GM12878 (cell line): ENCODE data around the gene CCDC28B. TPM values are rescaled to one million over a fixed set of nuclear protein-coding genes. Genes with fewer than 3 reads are reported as not detected.

Experiments
- ATAC-seq: fragments of 200-7000 bp; cut with Tn5 transposase; 3 replicates; pipeline ENCODE4 v1.9.1; 2020; ENCODE audit warnings: mild to moderate bottlenecking, moderate library complexity
- BruUV-seq: library from RNA; stranded (reverse); fragments of 400-500 nt; replicated peaks from 2 replicates; lab custom pipeline; 2021; lab: Mats Ljungman, UMichigan
- CTCF ChIA-PET: fragments of 300-600 bp; sonication (Branson Sonifier 250); formaldehyde crosslinking; extraction: SDS; loops from one replicate; lab custom pipeline; 2021; ENCODE audit warnings: inconsistent platforms; lab: Yijun Ruan, JAX
- POLR2A ChIA-PET: fragments of 350-600 bp; formaldehyde crosslinking; extraction: SDS; loops from one replicate; lab custom pipeline; 2021; ENCODE audit warnings: inconsistent platforms; lab: Charles Lee
- RAD21 ChIA-PET: fragments of 300-600 bp; sonication (Branson Sonifier 250); formaldehyde crosslinking; loops from one replicate; lab custom pipeline; 2023; ENCODE audit warnings: antibody characterized with exemption; ENCODE audit not compliant: unreplicated experiment; lab: Charles Lee
- SMC1A ChIA-PET: fragments of 300-600 bp; sonication (Branson Sonifier 250); formaldehyde crosslinking; loops from one replicate; lab custom pipeline; 2023; ENCODE audit not compliant: unreplicated experiment, uncharacterized antibody; lab: Charles Lee
- DNase-seq: peaks from one replicate; pipeline ENCODE4 v3.0.0-alpha.2; 2011; ENCODE audit warnings: low read depth, low spot score
- FAIRE-seq: peaks from 3 replicates; lab custom pipeline; 2011; peaks lifted over from hg19 to GRCh38; lab: Jason Lieb, UNC
- H2AFZ ChIP-seq: 2 replicates; pipeline ENCODE4 v1.6.0; 2011; ENCODE audit warnings: low read depth, low read length, control low read depth; ENCODE audit not compliant: control insufficient read depth
- H3K27ac ChIP-seq: 2 replicates; pipeline ENCODE4 v1.5.1; 2011; ENCODE audit warnings: control low read depth; ENCODE audit not compliant: control insufficient read depth, insufficient read depth
- H3K27me3 ChIP-seq, 2 experiments: replicated peaks in 1 of 2; 2 replicates each; pipeline versions ENCODE4 v1.6.0 to v1.6.1; 2011; ENCODE audit warnings: low read length in 1 of 2; ENCODE audit not compliant: control insufficient read depth in 2 of 2, insufficient read depth in 2 of 2
- H3K36me3 ChIP-seq, 2 experiments: 2 replicates each; pipeline ENCODE4 v1.5.1; 2011; ENCODE audit warnings: low read length in 1 of 2; ENCODE audit not compliant: control insufficient read depth in 2 of 2, insufficient read depth in 2 of 2
- H3K4me1 ChIP-seq: 2 replicates; pipeline ENCODE4 v1.6.1; 2011; ENCODE audit warnings: mild to moderate bottlenecking, low read length, moderate library complexity, mixed read lengths; ENCODE audit not compliant: control insufficient read depth, insufficient read depth
- H3K4me2 ChIP-seq: 2 replicates; pipeline ENCODE4 v1.6.0; 2011; ENCODE audit warnings: control low read depth; ENCODE audit not compliant: control insufficient read depth, insufficient read depth
- H3K4me3 ChIP-seq: fragments of 200-600 bp; sonication (generic); 2 replicates; pipeline ENCODE4 v1.5.1; 2016
- H3K79me2 ChIP-seq: 2 replicates; pipeline ENCODE4 v1.6.0; 2011; ENCODE audit warnings: low read length; ENCODE audit not compliant: control insufficient read depth, insufficient read depth
- H3K9ac ChIP-seq: 2 replicates; pipeline ENCODE4 v1.8.0; 2011; ENCODE audit warnings: low read length, control low read depth, mixed read lengths; ENCODE audit not compliant: control insufficient read depth, insufficient read depth
- H3K9me3 ChIP-seq: replicated peaks from 3 replicates; pipeline ENCODE4 v1.5.1; 2011; ENCODE audit warnings: mild to moderate bottlenecking, low read length; ENCODE audit not compliant: control insufficient read depth, insufficient read depth
- H4K20me1 ChIP-seq: 2 replicates; pipeline ENCODE4 v1.6.0; 2011; ENCODE audit not compliant: control insufficient read depth, insufficient read depth
- PAX5 ChIP-seq: IDR thresholded peaks from 2 replicates; pipeline ENCODE4 v1.6.1; 2011; ENCODE audit warnings: low read depth, low read length, borderline replicate concordance
- ZBTB40 ChIP-seq: fragments of 450-650 bp; IDR thresholded peaks from 2 replicates; pipeline ENCODE4 v1.6.1; 2016; ENCODE audit warnings: mild to moderate bottlenecking, moderate library complexity, borderline replicate concordance
- WGBS: methylation state at CpG from one replicate; pipeline ENCODE4 v1.1.6; 2016; ENCODE audit warnings: low lambda C conversion rate; ENCODE audit not compliant: insufficient replicate concordance, insufficient coverage; ENCODE audit errors: missing lambda C conversion rate; 5-methylcytosine and 5-hydroxymethylcytosine counted together
- in situ Hi-C: fragments of 300-500 bp; cut with MboI; formaldehyde crosslinking; loops from 9 replicates; pipeline ENCODE4 v1.14.3; 2018; ENCODE audit warnings: mixed read lengths
- intact Hi-C: fragments of 100-400 bp; cut with micrococcal nuclease; formaldehyde crosslinking; loops from one replicate; pipeline ENCODE4 v1.14.2; 2022; ENCODE audit not compliant: unreplicated experiment
- polyA plus RNA-seq, 11 experiments: library from polyadenylated mRNA; depleted of rRNA in 4 of 11; unstranded in 6 of 11; stranded (reverse) in 5 of 11; fragments of >200 nt; fragmentation: Nextera tagmentation in 4 of 11; fragmentation: Illumina TruSeq in 1 of 11; extraction: Ambion mirVana in 4 of 11; extraction: Trizol in 1 of 11; gene quantifications; 1 replicate in 1 of 11; 2 replicates in 10 of 11; pipeline versions ENCODE4 v1.2.1 to v1.2.3, GENCODE V29; 2011 to 2016; ENCODE audit warnings: inconsistent platforms in 2 of 11, missing spikeins in 2 of 11, low read depth in 1 of 11
- total RNA-seq, 4 experiments: library from RNA; depleted of rRNA in 3 of 4; stranded (reverse); fragments of >200 nt in 3 of 4; fragmentation: Illumina TruSeq in 1 of 4; extraction: Trizol in 1 of 4; gene quantifications; 2 replicates each; pipeline versions ENCODE4 v1.2.1 to v1.2.3, GENCODE V29; 2013 to 2021

CCDC28B gene
- total and polyA plus RNA-seq, 10 of the 15 experiments (the other 5 are each of a cell fraction or from before 2014, with no cell fraction given): 10.5 to 135 (median 90.6) TPM

- SMC1A ChIA-PET: interaction anchor here (0.6 to 2.0 kb wide), 12 partner anchors 17 to 174 kb away, joined by 3 to 11 read pairs (median 3); partner anchors contain the start of genes BSDC1, CCDC28B, FAM167B and HDAC1
- Histone ChIP-seq H3K9ac (peak overlapping the region; percentile 99), H3K27me3 (no peaks in the 10 kb centered on the region), H3K79me2 (peaks cover 29% of the 10 kb centered on the region), H4K20me1 (no peaks in the 10 kb centered on the region), H3K9me3 (no peaks in the 10 kb centered on the region), H3K36me3 (peaks cover 0 to 12% of the 10 kb centered on the region in 2 experiments), H3K4me3 (peak overlapping the region; percentile 89), H3K4me2 (peak overlapping the region; percentile 92), H3K4me1 (peaks cover 12% of the 10 kb centered on the region), H3K27ac (no peak overlapping the region), H2AFZ (no peak overlapping the region)
- FAIRE-seq (no peak), DNase-seq (peak; percentile 35), ATAC-seq (peak; percentile 78)
- in situ Hi-C loops (no loop called here), intact Hi-C loops (no loop called here)
- BruUV-seq: no TSS peak
- TF ChIP-seq PAX5 (peak; percentile 56; the same call in 1 of the 2 replicates), ZBTB40 (no peak)
- WGBS: 50% methylated on average over 4 of the region's 4 CpGs
- RAD21 ChIA-PET: interaction anchor here (0.7 to 2.0 kb wide), 9 partner anchors 9 to 115 kb away, joined by 3 to 10 read pairs (median 4); partner anchors contain the start of genes CCDC28B and MARCKSL1
- CTCF ChIA-PET: interaction anchor here (0.7 to 6.0 kb wide), 8 partner anchors 13 to 192 kb away, joined by 3 to 46 read pairs (median 4); partner anchors contain the start of genes FAM167B and HDAC1
- POLR2A ChIA-PET: interaction anchor here (0.6 to 1.3 kb wide), 5 partner anchors 19 to 101 kb away, joined by 3 to 5 read pairs (median 4); partner anchors contain the start of gene LCK
Measured at GRCh38 chr1:32220746-32221580, 20.6 kb downstream of the CCDC28B start.
